Gastrocnemius medialis (tissue), 4 donors: ENCODE results near the gene ANKRD31. TPM values are rescaled to one million over a fixed set of nuclear protein-coding genes. Genes with fewer than 3 reads are reported as not detected.
A peak's percentile ranks its signal among the peaks of the same experiment; 100 is the strongest.

Experiments used
- ATAC-seq, 2 donors: fragments of 150-250 bp; one replicate each; pipeline ENCODE4 v1.9.1; 2016
- DNase-seq, 2 donors: peaks; one replicate each; pipeline ENCODE4 v3.0.0-alpha.2; 2019
- H3K27ac ChIP-seq, 4 donors: fragments of 200-600 bp; sonication (generic); 1 replicate in 1 of 4; 2 replicates in 3 of 4; pipeline ENCODE4 v1.5.1; 2016 to 2018; ENCODE audit warnings: mild to moderate bottlenecking in 2 of 4, moderate library complexity in 1 of 4
- H3K27me3 ChIP-seq, 3 donors: fragments of 200-600 bp; sonication (generic) in 2 of 3; 1 replicate in 1 of 3; 2 replicates in 2 of 3; pipeline versions ENCODE4 v1.5.1 to v1.6.0; 2016 to 2019; ENCODE audit warnings: mild to moderate bottlenecking in 1 of 3, moderate library complexity in 1 of 3
- H3K36me3 ChIP-seq, 2 donors: fragments of 200-600 bp; sonication (generic) in 1 of 2; one replicate each; pipeline ENCODE4 v1.5.1; 2017 to 2018
- H3K4me1 ChIP-seq, 2 donors: fragments of 200-600 bp; sonication (generic) in 1 of 2; one replicate each; pipeline ENCODE4 v1.5.1; 2016 to 2017; ENCODE audit warnings: mild to moderate bottlenecking in 2 of 2
- H3K4me3 ChIP-seq, 4 donors: fragments of 200-600 bp; sonication (generic) in 3 of 4; 1 replicate in 1 of 4; 2 replicates in 3 of 4; pipeline ENCODE4 v1.5.1; 2016 to 2019; ENCODE audit warnings: mild to moderate bottlenecking in 2 of 4
- H3K9me3 ChIP-seq, 3 donors: fragments of 200-600 bp; sonication (generic) in 2 of 3; 1 replicate in 1 of 3; 2 replicates in 2 of 3; pipeline ENCODE4 v1.5.1; 2016 to 2019
- CTCF ChIP-seq, 5 experiments: fragments of 450-650 bp in 3 of 5; fragments of 200-600 bp in 2 of 5; sonication (generic) in 2 of 5; IDR thresholded peaks in 4 of 5; conservative IDR thresholded peaks in 1 of 5; 1 replicate in 4 of 5; 2 replicates in 1 of 5; pipeline ENCODE4 v1.5.1; 2016 to 2019; ENCODE audit warnings: antibody characterized with exemption in 5 of 5, mild to moderate bottlenecking in 3 of 5, moderate library complexity in 3 of 5
- POLR2A ChIP-seq, 2 donors: fragments of 450-650 bp; IDR thresholded peaks; one replicate each; pipeline ENCODE4 v1.6.1; 2017; ENCODE audit warnings: antibody characterized with exemption in 2 of 2, mild to moderate bottlenecking in 2 of 2, moderate library complexity in 2 of 2
- in situ Hi-C, 4 donors: fragments of 200-750 bp; cut with MboI; loops; one replicate each; pipeline versions ENCODE4 v1.15.0 to v1.8.0; 2017; ENCODE audit warnings: low sequenced_read_pairs in 4 of 4
- intact Hi-C: fragments of 100-400 bp; cut with DNase I; formaldehyde crosslinking; loops from one replicate; pipeline ENCODE4 v1.15.1; 2023; ENCODE audit warnings: low total_unique reads
- total RNA-seq, 4 donors: library from RNA; depleted of rRNA; stranded (reverse); fragments of >200 nt; gene quantifications; one replicate each; pipeline versions ENCODE4 v1.1.0 to v1.2.3, GENCODE V29; 2016

Gene ANKRD31
- total RNA-seq, 4 donors from 2014 or later, result 0.03 TPM; not detected in 3

DNA sequence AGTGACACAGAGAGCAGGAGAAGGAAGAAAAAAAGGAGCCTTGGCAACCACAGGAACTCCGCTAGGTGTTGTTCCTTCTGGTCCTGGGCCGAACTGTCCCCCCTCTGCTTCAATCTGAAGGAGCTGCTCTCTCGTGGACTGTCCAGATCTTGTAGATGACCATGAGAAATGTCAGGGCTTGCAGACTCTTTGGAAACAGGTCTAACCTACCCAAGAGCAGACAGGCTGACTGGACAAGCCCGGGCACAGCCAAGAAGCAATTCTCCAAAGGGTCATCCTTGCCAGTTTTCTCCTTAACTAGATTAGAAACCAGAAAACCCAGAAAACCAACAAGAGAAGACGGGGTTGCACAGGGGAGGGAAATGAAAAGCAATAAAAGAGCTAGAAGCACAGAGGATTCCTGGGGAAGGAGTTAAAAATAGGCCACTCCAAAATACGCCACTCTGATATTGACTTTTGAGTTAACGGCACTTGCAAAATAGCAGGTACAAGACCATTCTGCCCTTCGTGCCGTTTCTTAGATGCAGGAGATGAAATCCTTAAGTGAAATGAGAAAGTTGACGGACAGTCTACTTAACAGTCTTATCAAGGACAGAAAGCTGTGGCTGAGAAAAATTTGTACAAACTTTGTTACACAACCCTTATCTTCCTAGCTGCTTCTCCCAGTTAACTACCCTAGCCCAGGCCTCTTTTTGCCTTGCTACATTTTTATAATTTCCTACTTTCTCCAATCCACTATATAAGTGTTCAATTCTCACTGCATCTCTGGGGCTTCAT is 190.1 kb downstream of the ANKRD31 start:
- Histone ChIP-seq H3K27me3 (no peaks in the 10 kb centered on the region), H3K36me3 (peaks cover 0 to 12% of the 10 kb centered on the region in 2 donors), H3K9me3 (no peaks in the 10 kb centered on the region), H3K27ac (no peak overlapping the region), H3K4me1 (peaks cover 2 to 3% of the 10 kb centered on the region in 2 donors), H3K4me3 (no peak overlapping the region)
- TF ChIP-seq POLR2A (IDR thresholded peaks at IDR 0.05), result no peak
- no peak for TF ChIP-seq CTCF (IDR thresholded peaks at IDR 0.05 in 4 of 5, conservative IDR thresholded peaks at IDR 0.05 in 1 of 5)
- no peak for DNase-seq
- ATAC-seq, result no peak
- in situ Hi-C loops (no loop called here), intact Hi-C loops (no loop called here)

DNA sequence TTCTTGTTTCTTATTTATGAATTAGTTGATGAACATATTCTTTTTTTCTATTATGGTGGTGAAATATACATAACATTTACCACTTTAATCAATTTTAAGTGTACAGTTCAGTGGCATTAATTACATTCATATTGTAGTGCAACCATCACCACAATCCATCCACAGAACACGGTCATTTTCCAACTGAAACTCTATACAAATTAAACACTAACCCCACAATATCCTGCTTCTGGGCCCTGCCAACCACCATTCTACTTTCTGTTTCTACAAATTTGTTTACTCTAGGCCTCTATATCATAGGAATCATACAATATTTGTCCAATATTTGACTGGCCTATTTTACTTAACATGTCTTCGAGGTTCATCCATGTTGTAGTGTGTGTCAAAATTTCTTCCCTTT is 191.6 kb downstream of the ANKRD31 start:
- Histone ChIP-seq H3K4me3 (no peak overlapping the region), H3K4me1 (no peaks in the 10 kb centered on the region), H3K27ac (no peak overlapping the region), H3K27me3 (no peaks in the 10 kb centered on the region), H3K36me3 (peaks cover 0 to 12% of the 10 kb centered on the region in 2 donors), H3K9me3 (no peaks in the 10 kb centered on the region)
- DNase-seq, result no peak
- ATAC-seq, result no peak
- in situ Hi-C loops, result no loop called here
- TF ChIP-seq POLR2A (IDR thresholded peaks at IDR 0.05) (no peak), CTCF (IDR thresholded peaks at IDR 0.05 in 4 of 5, conservative IDR thresholded peaks at IDR 0.05 in 1 of 5) (no peak)
- intact Hi-C loops, result no loop called here

GRCh38 chr5:75044406-75044805 is 192.3 kb downstream of the ANKRD31 start:
- in situ Hi-C loops (no loop called here), intact Hi-C loops (no loop called here)
- H3K4me3 ChIP-seq, result no peak overlapping the region
- DNase-seq (peak in 1 of 2 donors; percentile 26), ATAC-seq (no peak)
- no peaks in the 10 kb centered on the region for H3K9me3 ChIP-seq
- peaks cover 0 to 12% of the 10 kb centered on the region in 2 donors for H3K36me3 ChIP-seq
- H3K27me3 ChIP-seq, result no peaks in the 10 kb centered on the region
- H3K27ac ChIP-seq, result no peak overlapping the region
- no peak for TF ChIP-seq POLR2A (IDR thresholded peaks at IDR 0.05)
- no peak for TF ChIP-seq CTCF (IDR thresholded peaks at IDR 0.05 in 4 of 5, conservative IDR thresholded peaks at IDR 0.05 in 1 of 5)
- no peaks in the 10 kb centered on the region for H3K4me1 ChIP-seq

GRCh38 chr5:75043633-75044264 is 192.9 kb downstream of the ANKRD31 start:
- TF ChIP-seq CTCF (IDR thresholded peaks at IDR 0.05 in 4 of 5, conservative IDR thresholded peaks at IDR 0.05 in 1 of 5), result no peak
- no peak for TF ChIP-seq POLR2A (IDR thresholded peaks at IDR 0.05)
- ATAC-seq, result no peak
- H3K36me3 ChIP-seq, result peaks cover 0 to 12% of the 10 kb centered on the region in 2 donors

More at GRCh38 chr5:75043633-75044264, 192.9 kb downstream of the ANKRD31 start:
- no peak for DNase-seq
- Histone ChIP-seq H3K27me3 (no peaks in the 10 kb centered on the region), H3K27ac (no peak overlapping the region), H3K4me1 (no peaks in the 10 kb centered on the region), H3K4me3 (no peak overlapping the region), H3K9me3 (no peaks in the 10 kb centered on the region)
- in situ Hi-C loops (no loop called here), intact Hi-C loops (no loop called here)
